Lower leg skin (tissue), 3 donors: ENCODE results near the gene IRS1.

Experiments
- CTCF ChIP-seq, 3 donors: fragments of 450-650 bp; IDR thresholded peaks; one replicate each; pipeline ENCODE4 v1.5.1; 2016; ENCODE audit warnings: antibody characterized with exemption in 3 of 3, mild to moderate bottlenecking in 3 of 3, moderate library complexity in 2 of 3
- POLR2A ChIP-seq, 2 donors: fragments of 450-650 bp; IDR thresholded peaks; one replicate each; pipeline ENCODE4 v1.6.1; 2016 to 2017; ENCODE audit warnings: antibody characterized with exemption in 2 of 2, mild to moderate bottlenecking in 1 of 2, moderate library complexity in 1 of 2

- TF ChIP-seq CTCF (IDR thresholded peaks at IDR 0.05) (no peak), POLR2A (IDR thresholded peaks at IDR 0.05) (no peak)
Measured at GRCh38 chr2:226732478-226733188, 67.0 kb downstream of the IRS1 start.
